Fibroblast of lung (primary cell): Measurements from ENCODE around the gene EEPD1.

Source experiments
- EZH2 ChIP-seq: IDR thresholded peaks from 2 replicates; pipeline ENCODE4 v1.5.1; 2012; ENCODE audit warnings: low read length, control low read depth, mild to moderate bottlenecking; ENCODE audit errors: missing control alignments
- TF ChIP-seq, protein P1 (sequence below), 2 donors: IDR thresholded peaks in 1 of 2; conservative IDR thresholded peaks in 1 of 2; 1 replicate in 1 of 2; 2 replicates in 1 of 2; pipeline ENCODE4 v1.5.1; 2011 to 2012; ENCODE audit warnings: low read length in 2 of 2, control low read depth in 1 of 2, inconsistent platforms in 1 of 2, low read depth in 1 of 2, mild to moderate bottlenecking in 1 of 2

DNA sequence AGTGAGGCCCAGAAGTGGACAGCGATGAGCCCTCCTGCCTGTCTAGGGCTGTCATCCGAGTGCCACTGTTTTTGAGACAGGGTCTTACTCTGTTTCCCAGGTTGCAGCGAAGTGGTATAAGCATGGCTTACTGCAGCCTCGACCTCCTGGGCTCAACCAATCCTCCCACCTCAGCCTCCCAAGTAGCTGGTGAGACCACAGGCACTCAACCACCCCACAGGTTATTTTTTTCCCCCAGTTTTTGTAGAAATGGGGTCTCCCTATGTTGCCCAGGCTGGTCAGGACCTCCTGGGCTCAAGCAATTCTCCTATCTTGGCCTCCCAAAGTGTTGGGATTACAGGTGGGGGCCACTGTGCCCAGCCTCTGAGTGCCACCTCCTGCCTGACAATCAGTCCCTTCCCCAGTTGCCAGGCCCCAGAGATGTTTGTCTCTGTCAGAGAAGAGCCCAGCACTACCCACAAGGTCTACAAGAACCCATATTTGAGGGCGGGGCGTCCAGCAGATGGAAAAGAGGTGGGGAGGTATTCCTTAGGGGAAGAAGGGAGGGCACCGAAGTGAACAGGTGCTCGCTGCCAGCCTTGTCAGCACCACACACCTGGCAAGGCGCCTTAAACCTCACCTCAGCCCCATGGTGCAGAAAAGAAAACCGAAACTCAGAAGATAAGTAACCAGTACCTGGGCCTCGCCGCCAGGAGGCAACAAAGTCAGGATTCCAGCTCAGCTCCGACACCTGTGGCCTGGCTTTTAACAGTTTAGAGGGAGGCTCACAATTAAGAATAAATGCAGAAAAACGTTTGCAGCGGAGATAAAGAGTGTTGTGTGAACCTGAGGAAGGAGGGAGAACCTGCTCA lies 159.2 kb downstream of the EEPD1 start:
- TF ChIP-seq, protein P1, sequence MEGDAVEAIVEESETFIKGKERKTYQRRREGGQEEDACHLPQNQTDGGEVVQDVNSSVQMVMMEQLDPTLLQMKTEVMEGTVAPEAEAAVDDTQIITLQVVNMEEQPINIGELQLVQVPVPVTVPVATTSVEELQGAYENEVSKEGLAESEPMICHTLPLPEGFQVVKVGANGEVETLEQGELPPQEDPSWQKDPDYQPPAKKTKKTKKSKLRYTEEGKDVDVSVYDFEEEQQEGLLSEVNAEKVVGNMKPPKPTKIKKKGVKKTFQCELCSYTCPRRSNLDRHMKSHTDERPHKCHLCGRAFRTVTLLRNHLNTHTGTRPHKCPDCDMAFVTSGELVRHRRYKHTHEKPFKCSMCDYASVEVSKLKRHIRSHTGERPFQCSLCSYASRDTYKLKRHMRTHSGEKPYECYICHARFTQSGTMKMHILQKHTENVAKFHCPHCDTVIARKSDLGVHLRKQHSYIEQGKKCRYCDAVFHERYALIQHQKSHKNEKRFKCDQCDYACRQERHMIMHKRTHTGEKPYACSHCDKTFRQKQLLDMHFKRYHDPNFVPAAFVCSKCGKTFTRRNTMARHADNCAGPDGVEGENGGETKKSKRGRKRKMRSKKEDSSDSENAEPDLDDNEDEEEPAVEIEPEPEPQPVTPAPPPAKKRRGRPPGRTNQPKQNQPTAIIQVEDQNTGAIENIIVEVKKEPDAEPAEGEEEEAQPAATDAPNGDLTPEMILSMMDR (conservative IDR thresholded peaks at IDR 0.05 in 1 of 2, IDR thresholded peaks at IDR 0.05 in 1 of 2; ENCODE audit: low read depth in 1 of 2, low read length in 2 of 2): peak in 1 of 2 donors; percentile 11
- no peak for TF ChIP-seq EZH2
